AG04450 (cell line): ENCODE results near the gene KIAA1217. TPM values are rescaled to one million over a fixed set of nuclear protein-coding genes. Genes with fewer than 3 reads are reported as not detected.

Experiments
- CTCF ChIA-PET: fragments of 300-600, 350-600 bp; formaldehyde crosslinking; extraction: SDS; loops from one replicate; lab custom pipeline; 2022; ENCODE audit warnings: antibody characterized with exemption, inconsistent platforms; lab: Charles Lee
- POLR2A ChIA-PET: fragments of 350-600 bp; formaldehyde crosslinking; extraction: SDS; loops from one replicate; lab custom pipeline; 2021; ENCODE audit warnings: antibody characterized with exemption, inconsistent platforms; lab: Yijun Ruan, JAX
- DNase-seq: peaks from one replicate; pipeline ENCODE4 v3.0.0-alpha.2; 2011; ENCODE audit warnings: low read depth, low spot score
- H3K27ac ChIP-seq: one replicate; pipeline ENCODE4 v1.5.1; 2012; ENCODE audit warnings: low read depth, low read length, control low read depth
- H3K27me3 ChIP-seq: one replicate; pipeline ENCODE4 v1.6.0; 2012; ENCODE audit warnings: low read length; ENCODE audit not compliant: control insufficient read depth, insufficient read depth
- H3K4me3 ChIP-seq: 2 replicates; pipeline ENCODE4 v1.5.1; 2011; ENCODE audit warnings: mild to moderate bottlenecking, low read depth, low read length, control low read depth
- H3K9me3 ChIP-seq: 2 replicates; pipeline ENCODE4 v1.5.1; 2012; ENCODE audit warnings: low read length; ENCODE audit not compliant: control insufficient read depth, insufficient read depth
- CTCF ChIP-seq: IDR thresholded peaks from 2 replicates; pipeline ENCODE4 v1.5.1; 2011; ENCODE audit warnings: low read depth, low read length, control low read depth, inconsistent platforms
- polyA plus RNA-seq: library from polyadenylated mRNA; depleted of rRNA; stranded (reverse); fragments of >200 nt; gene quantifications from 2 replicates; pipeline ENCODE4 v1.2.3, GENCODE V29; 2011

Gene KIAA1217
- polyA plus RNA-seq, 1 experiment, result 5.4 TPM

GRCh38 chr10:24419066-24419465 lies 210.1 kb downstream of the KIAA1217 start:
- ChIA-PET CTCF (interaction anchor here (0.5 to 2.5 kb wide), 5 partner anchors 11 to 84 kb away, joined by 3 to 7 read pairs (median 6); no protein-coding TSS in a partner anchor), POLR2A (no interaction called here)
- Histone ChIP-seq H3K4me3 (no peak overlapping the region), H3K9me3 (no peaks in the 10 kb centered on the region), H3K27me3 (no peaks in the 10 kb centered on the region), H3K27ac (no peak overlapping the region)
- TF ChIP-seq CTCF, result no peak
- no peak for DNase-seq

DNA sequence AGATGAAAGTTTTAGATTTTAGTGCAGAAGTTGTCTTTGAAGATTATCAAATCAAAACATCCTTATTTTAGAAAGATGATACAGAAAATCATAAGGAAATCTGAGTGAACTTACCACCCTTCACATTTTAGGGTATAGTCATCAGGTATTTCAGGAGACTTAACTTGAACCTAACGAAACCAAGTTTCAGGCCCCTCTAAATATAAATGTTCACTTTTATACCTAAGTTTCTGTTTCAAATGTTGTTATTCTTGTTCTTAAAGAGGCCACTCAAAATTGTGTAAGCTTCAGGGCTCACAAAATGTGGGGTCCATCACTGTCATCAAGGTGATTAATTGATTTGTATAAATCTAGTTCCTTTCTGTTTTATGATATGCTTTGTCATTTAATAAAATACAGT lies 216.2 kb downstream of the KIAA1217 start:
- ChIA-PET POLR2A (no interaction called here), CTCF (interaction anchor here (1.1 kb wide), 1 partner anchor 10 kb away, joined by 3 read pairs; no protein-coding TSS in a partner anchor)
- no peak for DNase-seq
- no peak overlapping the region for H3K27ac ChIP-seq
- H3K4me3 ChIP-seq, result no peak overlapping the region
- H3K9me3 ChIP-seq, result no peaks in the 10 kb centered on the region
- H3K27me3 ChIP-seq, result no peaks in the 10 kb centered on the region
- TF ChIP-seq CTCF, result no peak

GRCh38 chr10:24427678-24428409 lies 218.9 kb downstream of the KIAA1217 start:
- Histone ChIP-seq H3K27ac (no peak overlapping the region), H3K27me3 (no peaks in the 10 kb centered on the region), H3K4me3 (no peak overlapping the region), H3K9me3 (no peaks in the 10 kb centered on the region)
- TF ChIP-seq CTCF, result no peak
- DNase-seq, result no peak
- ChIA-PET POLR2A (interaction anchor here (0.6 kb wide), 1 partner anchor 45 kb away, joined by 3 read pairs; no protein-coding TSS in a partner anchor), CTCF (interaction anchor here (0.9 to 1.1 kb wide), 3 partner anchors 68 to 434 kb away, joined by 3 to 4 read pairs (median 3); no protein-coding TSS in a partner anchor)

- ChIA-PET POLR2A (no interaction called here), CTCF (interaction anchor here (0.9 to 1.1 kb wide), 3 partner anchors 69 to 434 kb away, joined by 3 to 4 read pairs (median 3); no protein-coding TSS in a partner anchor)
- DNase-seq, result no peak
- H3K9me3 ChIP-seq, result no peaks in the 10 kb centered on the region
- no peaks in the 10 kb centered on the region for H3K27me3 ChIP-seq
- no peak for TF ChIP-seq CTCF
- no peak overlapping the region for H3K4me3 ChIP-seq
- H3K27ac ChIP-seq, result no peak overlapping the region
Observed at GRCh38 chr10:24428410-24428782, 219.5 kb downstream of the KIAA1217 start.

DNA sequence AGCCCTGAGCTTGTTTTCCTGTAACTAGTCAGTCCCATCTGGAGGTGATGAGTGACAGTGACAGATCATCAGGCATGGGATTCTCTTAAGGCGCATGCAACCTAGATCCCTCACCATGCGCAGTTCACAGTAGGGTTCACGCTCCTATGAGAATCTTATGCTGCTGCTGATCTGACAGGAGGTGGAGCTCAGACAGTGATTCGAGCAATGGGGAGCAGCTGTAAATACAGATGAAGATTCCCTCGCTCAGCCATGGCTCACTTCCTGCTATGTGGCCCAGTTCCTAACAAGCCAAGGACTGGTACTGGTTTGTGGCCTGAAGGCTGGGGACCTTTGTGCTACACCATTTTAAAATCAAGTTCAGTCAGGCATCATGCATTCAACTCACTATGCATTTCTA lies 221.7 kb downstream of the KIAA1217 start:
- CTCF ChIA-PET, result interaction anchor here (1.2 kb wide), 1 partner anchor 14 kb away, joined by 5 read pairs; no protein-coding TSS in a partner anchor
- Histone ChIP-seq H3K27me3 (no peaks in the 10 kb centered on the region), H3K4me3 (no peak overlapping the region), H3K27ac (no peak overlapping the region), H3K9me3 (no peaks in the 10 kb centered on the region)
- TF ChIP-seq CTCF, result no peak
- no peak for DNase-seq
- POLR2A ChIA-PET, result no interaction called here
